Activated T-cell treated with anti-CD3 and anti-CD28 coated beads for 4 hours (primary cell): ENCODE data around the gene CLEC18B.
"Not testable (repeated sequence)": the region's sequence is repeated elsewhere in the genome, so short reads cannot be mapped to it uniquely, and the experiment has no call there.

Experiments
- DNase-seq: peaks from one replicate; pipeline ENCODE4 v3.0.0-alpha.2; 2020

Gene CLEC18B

DNA sequence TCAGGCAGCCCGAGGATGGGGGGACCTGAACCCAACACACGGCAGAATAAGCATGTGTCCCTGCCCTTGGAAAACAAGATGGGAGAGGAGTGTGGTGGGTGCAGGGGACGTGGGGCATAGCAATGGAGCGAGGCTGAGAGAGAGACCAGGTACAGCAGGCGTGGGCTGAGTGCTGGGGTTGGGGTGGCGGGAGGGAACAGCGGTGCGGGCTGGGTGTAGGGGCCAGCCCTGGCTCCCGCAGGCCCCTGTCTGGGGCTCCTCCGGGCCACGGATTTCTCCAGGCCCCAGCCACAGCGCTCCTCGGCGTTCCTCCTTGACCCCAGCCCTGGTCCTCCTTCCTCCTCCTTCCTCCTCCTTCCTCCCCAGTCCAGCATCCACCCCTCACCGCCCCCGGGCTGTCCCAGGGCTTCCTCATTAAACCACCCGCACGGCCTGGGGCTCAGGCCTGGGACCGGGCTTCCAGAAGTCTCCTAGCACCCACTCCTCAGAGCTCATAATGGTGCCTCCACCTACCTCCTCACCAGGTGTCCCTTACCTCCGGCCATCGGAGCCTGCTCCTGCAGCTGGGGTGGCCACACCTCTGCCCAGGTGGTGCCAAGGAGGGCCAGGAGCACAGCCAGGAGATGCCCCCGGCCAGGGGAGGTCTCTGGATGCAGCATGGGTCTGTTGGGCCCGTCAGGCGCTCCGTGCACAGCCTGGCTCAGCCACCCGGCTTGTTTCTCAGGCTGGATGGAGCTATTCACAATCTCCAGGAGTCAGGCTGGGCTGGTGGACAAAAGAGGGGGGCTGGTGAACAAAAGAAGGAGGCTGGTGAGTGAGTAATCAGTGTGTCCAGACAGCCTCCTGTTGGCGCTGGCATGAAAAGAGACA, at the start of gene CLEC18B:
TSS of gene CLEC18B (minus strand) at position 867 of the 870 bp plus-strand sequence. CDS start at position 659, 208 bp downstream.
- DNase-seq, result not testable (repeated sequence)

- DNase-seq, result no peak
Measured at GRCh38 chr16:74469946-74470478, 48.7 kb upstream of the CLEC18B start.

DNA sequence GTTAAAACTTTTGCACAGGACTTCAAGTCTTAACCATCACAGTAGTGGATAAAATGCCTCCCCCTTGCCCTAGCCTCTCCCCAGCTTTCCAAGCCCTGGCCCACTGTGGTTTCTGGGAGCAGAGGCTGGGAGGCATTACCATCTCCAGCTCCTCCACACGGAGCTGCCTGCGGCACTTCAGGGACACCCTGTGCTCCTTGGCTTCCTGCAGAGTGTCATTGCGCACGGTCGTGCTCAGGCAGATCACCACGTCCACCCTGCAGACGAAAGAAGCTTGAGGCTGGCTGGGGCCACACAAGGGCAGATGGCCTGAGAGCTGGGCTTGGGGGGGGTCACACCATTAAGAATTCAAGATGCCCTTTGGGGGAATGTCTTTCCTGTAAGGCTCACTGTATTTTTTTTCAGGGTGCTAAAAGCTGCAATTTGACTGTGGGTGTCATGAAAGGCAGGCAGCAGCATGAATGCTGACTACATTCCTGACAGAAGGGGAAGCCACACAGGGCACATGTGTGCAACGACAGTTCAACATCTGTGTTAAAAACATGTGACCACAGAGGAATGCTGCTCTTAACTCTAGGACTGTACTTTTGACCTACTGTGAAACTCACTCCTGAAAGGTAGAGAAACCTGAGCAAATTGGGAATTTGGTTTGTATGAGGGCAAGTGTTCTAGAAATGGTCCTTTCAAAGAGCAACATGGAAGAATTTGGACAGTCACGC, 47.7 kb upstream of the CLEC18B start:
- no peak for DNase-seq

DNA sequence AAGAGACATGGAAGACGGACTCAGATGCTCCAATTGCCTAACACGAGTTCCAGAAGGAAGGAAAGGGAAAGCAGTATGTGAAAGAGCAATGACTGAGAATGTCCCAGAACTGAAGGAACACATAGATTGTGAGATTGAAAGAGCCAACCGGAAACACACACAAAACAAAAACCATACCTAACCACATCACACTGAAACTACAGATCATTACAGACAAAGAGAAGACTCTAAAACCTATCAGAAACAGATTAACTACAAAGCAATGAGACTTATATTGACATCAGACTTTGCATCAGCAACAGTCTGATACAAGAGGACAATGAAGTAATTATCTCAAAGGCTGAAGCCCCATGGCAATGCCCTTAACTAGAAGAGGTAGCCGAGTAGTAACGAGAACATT, 45.6 kb upstream of the CLEC18B start:
- no peak for DNase-seq

DNA sequence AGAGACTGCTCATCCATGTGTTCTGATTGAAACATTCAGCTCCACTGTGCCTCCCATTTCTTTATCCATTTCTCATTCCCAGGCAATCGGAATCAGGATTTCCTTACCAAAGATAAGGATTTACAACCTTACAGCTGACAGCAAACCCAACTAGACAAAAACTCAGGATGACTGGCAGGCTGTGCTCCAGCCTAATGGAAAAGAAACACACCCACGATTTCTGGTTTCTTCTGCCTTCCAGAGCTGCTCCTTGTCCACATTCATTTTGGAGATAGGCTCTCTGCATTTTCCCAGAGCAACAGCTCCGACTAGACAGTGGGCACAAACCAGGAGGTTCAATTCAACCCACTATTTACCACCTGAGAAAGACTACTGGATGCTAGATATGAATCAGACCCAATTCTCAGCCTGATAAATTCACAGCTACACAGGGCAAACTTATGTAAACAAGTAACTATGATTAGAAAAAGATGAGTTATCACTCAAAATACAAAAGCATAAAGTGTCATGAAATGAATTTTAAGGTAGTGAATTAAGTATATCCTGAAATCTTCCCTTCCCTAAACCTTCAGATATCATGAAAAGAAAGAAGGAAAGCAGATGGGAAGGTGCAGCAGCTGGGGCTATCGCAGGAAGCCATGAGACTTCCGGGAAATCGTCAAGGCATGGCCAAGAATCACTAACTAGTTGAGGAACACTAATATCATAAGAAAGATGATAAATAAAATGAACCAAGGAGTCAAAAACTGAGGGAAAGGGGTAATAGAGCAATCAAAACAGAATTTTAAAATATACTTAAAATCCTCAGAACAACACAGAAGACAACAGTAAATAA, 44.8 kb upstream of the CLEC18B start:
- no peak for DNase-seq

GRCh38 chr16:74465281-74465680, 44.0 kb upstream of the CLEC18B start:
- DNase-seq, result no peak

DNA sequence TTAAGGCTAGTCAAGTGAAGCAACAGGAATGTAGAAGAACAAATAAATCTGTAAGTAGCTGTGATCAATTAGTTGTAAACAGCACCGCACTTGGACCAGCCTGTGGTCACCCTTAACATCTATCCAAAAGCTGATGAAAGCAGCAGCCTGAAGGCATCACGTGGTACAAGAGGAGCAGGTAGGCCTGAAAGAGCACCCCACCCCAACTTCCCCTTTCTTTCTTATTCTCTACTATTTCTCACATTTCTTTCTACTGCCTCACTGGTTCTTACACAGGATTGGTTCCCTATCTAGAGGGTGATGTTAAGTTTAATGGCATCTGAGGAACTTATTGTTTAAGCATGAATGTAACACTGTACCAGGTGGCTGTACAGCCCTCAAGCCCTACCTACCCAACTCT, 42.6 kb upstream of the CLEC18B start:
- no peak for DNase-seq

- DNase-seq, result no peak
Measured at GRCh38 chr16:74462361-74462760, 41.1 kb upstream of the CLEC18B start.

- DNase-seq, result no peak
Measured at GRCh38 chr16:74461826-74462225, 40.5 kb upstream of the CLEC18B start.

DNA sequence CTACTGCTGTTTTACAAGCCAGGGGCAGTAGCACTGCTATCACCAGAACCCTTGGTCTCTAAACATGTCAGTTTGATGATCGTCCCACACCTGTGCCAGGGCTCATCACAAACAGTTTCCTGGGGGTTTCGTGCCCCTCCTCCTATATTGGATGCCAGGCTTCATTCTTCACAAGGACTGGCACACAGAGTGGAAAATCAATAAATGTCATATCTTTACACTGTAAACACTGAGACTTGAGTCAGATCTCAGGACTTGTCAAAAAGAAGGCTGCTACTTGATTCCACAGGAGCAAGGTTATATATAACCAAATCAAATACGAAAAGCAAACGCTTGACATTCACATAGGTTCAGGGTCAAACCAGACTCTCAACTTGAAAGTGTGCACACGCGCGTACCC, 39.3 kb upstream of the CLEC18B start:
- DNase-seq, result no peak

DNA sequence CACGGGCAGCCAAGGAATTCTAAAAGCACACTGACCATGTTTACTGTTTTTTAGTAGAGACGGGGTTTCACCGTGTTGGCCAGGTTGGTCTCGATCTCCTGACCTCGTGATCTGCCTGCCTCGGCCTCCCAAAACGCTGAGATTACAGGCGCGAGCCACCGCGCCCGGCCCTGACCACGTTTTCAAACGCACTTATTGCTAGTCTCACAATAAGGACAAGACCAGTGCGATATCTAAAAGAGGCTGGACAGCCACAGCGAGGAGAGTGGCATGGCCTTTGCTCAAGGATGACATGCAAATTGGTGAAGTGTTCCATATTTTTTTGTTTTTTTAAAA, 35.0 kb upstream of the CLEC18B start:
- no peak for DNase-seq

DNA sequence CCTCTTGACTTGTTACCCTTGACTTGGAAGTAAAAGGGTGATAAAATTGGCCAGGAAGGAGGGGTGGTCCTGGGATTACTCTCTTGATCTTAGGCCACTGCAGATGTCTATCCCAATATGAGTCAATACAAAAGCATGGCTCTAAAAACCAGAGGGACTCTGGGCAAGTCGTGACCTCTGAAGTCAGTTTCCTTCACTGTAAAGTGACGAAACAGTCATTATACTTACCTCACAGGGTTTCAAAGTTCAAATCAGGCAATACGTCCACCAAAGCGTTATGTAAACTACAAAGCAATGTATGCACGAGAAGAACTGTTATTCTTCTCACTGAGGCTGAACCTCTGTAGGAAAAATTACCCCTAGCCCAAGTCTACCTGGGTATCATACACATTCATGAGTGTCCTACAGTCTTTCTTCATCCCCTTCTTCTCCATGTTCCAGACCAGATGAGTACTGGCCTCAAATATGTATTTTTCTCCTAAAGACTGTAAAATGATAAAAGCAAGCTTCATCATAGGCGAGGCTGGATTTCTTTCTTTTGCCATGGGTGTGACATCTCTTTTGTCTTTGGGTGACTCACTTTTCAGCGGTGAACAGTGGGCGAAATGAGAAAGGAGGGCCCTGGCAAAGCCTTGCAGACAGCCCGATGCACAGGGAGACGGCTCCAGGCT, 34.5 kb upstream of the CLEC18B start:
- no peak for DNase-seq

DNA sequence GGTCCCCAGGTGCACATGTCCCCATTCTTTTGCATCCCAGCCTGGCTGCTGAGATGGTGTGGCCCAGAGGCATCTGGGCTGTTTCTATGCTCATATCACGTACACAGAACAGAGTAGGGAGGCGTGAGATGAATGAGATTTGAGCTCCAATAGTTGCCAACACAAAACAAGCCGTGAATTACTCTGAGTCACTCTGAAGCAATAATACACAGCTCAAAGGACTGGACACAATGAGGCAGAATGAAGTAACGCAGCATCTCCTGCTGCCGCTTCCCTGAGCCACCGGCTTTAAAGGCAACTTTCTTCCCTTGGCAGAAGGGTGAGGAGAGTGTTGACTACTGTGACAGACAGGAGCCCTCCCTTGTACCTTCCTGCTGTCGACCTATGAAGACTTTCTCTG, 33.9 kb upstream of the CLEC18B start:
- no peak for DNase-seq

GRCh38 chr16:74451951-74452758, 30.9 kb upstream of the CLEC18B start:
- no peak for DNase-seq

DNA sequence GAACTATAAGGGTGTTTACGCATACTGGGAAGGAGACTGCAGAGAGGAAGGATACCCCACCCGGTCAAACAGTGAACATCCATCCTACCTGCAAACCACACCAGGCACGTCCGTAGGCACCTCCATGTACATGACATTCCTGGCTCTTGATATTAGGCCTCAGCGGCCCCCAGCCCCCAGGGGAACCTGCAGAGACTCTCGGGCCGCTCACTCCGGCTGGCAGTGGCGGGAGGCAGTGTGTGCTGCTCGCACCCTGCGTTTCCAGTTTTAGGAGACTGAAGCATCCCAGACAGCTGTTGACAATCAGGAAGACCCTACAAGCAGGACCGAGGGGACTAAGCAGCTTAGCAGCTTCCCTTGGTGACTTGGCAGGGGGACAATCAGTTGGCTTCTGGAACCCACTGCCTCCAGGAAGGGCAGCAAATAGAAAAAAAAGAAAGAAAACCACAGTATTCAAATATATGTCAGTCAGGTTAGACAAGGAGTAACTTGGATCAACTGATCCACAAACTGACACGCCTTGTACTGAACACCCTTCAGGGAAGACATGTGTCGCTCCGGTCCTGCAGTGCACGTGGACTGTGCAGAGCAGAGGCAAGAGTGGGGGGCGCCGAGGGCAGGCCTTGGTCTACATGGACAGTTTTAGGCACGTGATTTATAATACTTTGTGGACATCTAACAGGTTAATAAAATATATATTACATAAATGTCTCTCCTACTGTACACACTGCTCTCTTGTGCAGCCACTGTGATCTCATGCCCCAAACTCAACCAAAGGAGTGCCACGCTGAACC, 29.9 kb upstream of the CLEC18B start:
- DNase-seq, result no peak

- no peak for DNase-seq
Measured at GRCh38 chr16:74450236-74450635, 29.0 kb upstream of the CLEC18B start.

DNA sequence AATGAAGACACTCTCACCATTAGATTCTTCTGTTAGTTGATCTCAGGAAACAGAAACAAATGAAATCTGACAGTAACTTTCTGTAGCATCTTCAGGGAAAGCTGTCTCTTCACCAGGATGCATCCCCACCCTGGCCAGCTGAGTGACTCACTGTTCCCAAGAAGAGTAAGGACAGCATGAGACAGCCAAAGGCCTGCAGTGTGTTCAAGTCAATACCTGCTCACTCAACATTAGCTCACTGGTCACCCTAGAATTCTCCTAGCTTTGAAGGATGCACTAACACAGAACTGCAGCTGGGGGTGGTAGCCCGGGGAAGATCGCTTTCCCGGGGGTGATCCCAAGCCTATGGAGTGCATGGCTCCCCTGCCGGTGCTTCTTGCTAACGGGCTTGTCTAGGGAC, 28.2 kb upstream of the CLEC18B start:
- DNase-seq, result no peak

DNA sequence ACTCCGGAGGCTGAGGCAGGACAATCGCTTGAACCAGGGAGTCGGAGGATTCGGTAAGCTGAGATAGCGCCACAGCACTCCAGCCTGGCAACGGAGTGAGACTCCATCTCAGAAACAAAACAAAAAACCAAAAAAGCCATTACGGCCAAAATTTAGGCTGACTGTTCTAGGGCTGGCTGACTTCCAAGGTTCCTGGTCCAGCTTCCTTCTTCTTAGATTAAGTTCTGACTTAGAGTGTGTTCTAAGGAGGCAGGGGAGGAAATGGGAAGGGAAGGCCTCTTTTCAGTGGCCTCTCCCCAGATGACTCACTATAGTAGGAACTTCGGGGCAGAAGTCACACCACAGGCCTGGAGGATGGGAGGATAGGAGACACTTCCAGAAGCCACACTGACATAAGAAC, 27.7 kb upstream of the CLEC18B start:
- no peak for DNase-seq

DNA sequence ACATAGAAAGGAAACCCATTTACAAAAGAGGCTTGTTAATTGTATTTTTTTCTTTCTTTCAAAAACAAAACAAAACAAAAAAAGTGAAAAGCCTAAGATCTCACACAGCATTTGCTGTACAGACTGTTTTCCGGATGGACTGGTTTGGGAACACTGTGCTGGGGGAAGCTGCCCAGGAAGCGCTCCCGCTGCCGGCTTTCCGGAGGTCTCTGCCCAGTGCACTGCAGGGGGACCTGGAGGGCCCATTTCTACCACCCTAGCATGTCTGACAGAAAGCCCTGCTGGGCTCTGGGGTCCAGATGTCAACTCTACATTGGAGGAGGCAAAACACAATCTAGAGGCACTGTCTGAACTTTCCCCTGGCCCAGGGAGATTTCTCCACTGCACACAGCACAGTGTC, 26.3 kb upstream of the CLEC18B start:
- DNase-seq, result no peak

- DNase-seq, result no peak
Measured at GRCh38 chr16:74446866-74447265, 25.6 kb upstream of the CLEC18B start.
